Progenitor cell of endocrine pancreas (in vitro differentiated cells): ENCODE measurements around the gene TFB1M. TPM values are rescaled to one million over a fixed set of nuclear protein-coding genes. Genes with fewer than 3 reads are reported as not detected.
"Not testable (repeated sequence)": the region's sequence is repeated elsewhere in the genome, so short reads cannot be mapped to it uniquely, and the experiment has no call there.

ENCODE experiments used
- DNase-seq: peaks from one replicate; pipeline ENCODE4 v3.0.0; 2021; ENCODE audit warnings: low spot score; ENCODE audit not compliant: unreplicated experiment
- H3K27ac Mint-ChIP-seq: 2 replicates; pipeline ENCODE4 v1.8.0; 2021; ENCODE audit warnings: mild to moderate bottlenecking, moderate library complexity, mixed read lengths
- H3K27me3 Mint-ChIP-seq: 2 replicates; pipeline ENCODE4 v1.8.0; 2021; ENCODE audit warnings: mixed read lengths
- H3K36me3 Mint-ChIP-seq: 2 replicates; pipeline ENCODE4 v1.8.0; 2022; ENCODE audit warnings: mixed read lengths; ENCODE audit not compliant: insufficient read depth
- H3K4me1 Mint-ChIP-seq: 2 replicates; pipeline ENCODE4 v1.8.0; 2021; ENCODE audit warnings: low read depth, mixed read lengths
- H3K4me3 Mint-ChIP-seq: 2 replicates; pipeline ENCODE4 v1.8.0; 2021; ENCODE audit warnings: low read depth, mild to moderate bottlenecking, moderate library complexity, mixed read lengths
- H3K9me3 Mint-ChIP-seq: 2 replicates; pipeline ENCODE4 v1.8.0; 2021; ENCODE audit warnings: low read depth, mixed read lengths
- CTCF ChIP-seq: fragments of 200-600 bp; sonication (generic); IDR thresholded peaks from one replicate; pipeline ENCODE4 v1.5.0; 2021; ENCODE audit warnings: antibody characterized with exemption, mild to moderate bottlenecking; ENCODE audit not compliant: unreplicated experiment
- total RNA-seq: library from RNA; stranded (reverse); gene quantifications from 2 replicates; pipeline ENCODE4 v1.2.1, GENCODE V29; 2021

TFB1M gene
- total RNA-seq, 1 donor from 2014 or later, result 33.2 TPM

GRCh38 chr6:155313602-155314091, 637 bp downstream of the TFB1M start:
- TF ChIP-seq CTCF, result no peak
- Mint-ChIP-seq H3K27ac (peak overlapping the region; percentile 99), H3K9me3 (no peaks in the 10 kb centered on the region), H3K4me3 (peak overlapping the region; percentile 96), H3K36me3 (peaks cover 13% of the 10 kb centered on the region), H3K4me1 (peaks cover 13% of the 10 kb centered on the region), H3K27me3 (no peaks in the 10 kb centered on the region)
- no peak for DNase-seq

DNA sequence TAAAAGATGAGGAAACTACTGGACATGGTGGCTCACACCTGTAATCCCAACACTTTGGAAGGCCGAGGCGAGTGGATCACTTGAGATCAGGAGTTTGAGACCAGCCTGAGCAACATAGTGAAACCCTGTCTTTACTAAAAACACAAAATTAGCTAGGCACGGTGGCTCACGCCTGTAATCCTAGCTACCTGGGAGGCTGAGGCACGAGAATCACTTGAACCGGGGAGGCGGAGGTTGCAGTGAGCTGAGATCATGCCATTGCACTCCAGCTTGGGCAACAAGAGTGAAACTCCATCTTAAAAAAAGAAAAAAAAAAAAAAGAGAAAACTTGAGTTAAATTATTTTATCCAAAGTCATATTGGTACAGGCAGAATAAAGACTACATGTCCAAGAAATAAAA, 1.3 kb downstream of the TFB1M start:
- Mint-ChIP-seq H3K36me3 (peaks cover 15% of the 10 kb centered on the region), H3K4me3 (peak overlapping the region; percentile 96), H3K4me1 (peaks cover 13% of the 10 kb centered on the region)
- not testable (repeated sequence) for H3K27me3 Mint-ChIP-seq, DNase-seq, H3K9me3 Mint-ChIP-seq, H3K27ac Mint-ChIP-seq

DNA sequence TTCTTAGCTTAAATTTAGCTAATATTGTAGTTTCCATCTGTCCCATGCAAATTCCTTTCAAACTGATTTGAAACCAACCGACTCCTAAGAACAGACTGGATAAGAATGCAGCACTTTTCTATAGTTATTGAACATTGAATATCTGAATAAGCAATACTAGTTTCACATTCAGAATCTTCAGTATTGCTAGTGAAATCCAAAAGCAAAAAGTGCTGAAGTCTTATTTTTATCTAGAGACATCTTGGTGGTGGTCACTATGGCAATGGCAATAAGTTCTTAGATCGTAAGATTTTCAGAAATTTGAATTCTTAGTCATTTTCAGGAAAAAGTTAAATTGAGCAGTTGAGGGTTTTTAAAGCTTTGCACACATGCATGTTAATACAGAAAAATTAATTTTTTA, 2.7 kb downstream of the TFB1M start:
- TF ChIP-seq CTCF, result no peak
- no peak overlapping the region for H3K4me3 Mint-ChIP-seq
- H3K4me1 Mint-ChIP-seq, result peaks cover 13% of the 10 kb centered on the region
- H3K27ac Mint-ChIP-seq, result no peak overlapping the region
- H3K36me3 Mint-ChIP-seq, result peaks cover 15% of the 10 kb centered on the region
- DNase-seq, result no peak
- H3K9me3 Mint-ChIP-seq, result no peaks in the 10 kb centered on the region
- H3K27me3 Mint-ChIP-seq, result no peaks in the 10 kb centered on the region

DNA sequence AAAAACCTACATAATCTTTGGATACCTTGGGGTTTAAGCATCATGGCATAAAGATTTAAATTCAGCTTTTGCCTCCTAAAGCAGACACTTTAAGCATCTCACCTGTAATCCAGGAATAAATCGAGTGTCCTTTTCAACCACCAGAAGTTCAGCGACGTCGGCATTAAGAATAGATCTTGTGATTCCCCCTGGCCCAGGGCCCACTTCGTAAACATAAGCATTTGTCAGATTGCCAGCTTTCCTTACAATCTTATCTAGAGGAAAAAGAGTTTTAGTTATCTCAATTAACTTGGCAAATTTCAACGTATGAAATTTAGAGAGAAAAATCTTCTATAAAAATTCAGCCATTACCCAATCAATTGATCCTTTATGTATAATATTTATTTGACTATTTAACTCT, 3.2 kb downstream of the TFB1M start:
- no peaks in the 10 kb centered on the region for H3K9me3 Mint-ChIP-seq
- DNase-seq, result no peak
- no peak for TF ChIP-seq CTCF
- H3K4me1 Mint-ChIP-seq, result peaks cover 13% of the 10 kb centered on the region
- no peak overlapping the region for H3K4me3 Mint-ChIP-seq
- peaks cover 16% of the 10 kb centered on the region for H3K36me3 Mint-ChIP-seq
- H3K27ac Mint-ChIP-seq, result no peak overlapping the region
- no peaks in the 10 kb centered on the region for H3K27me3 Mint-ChIP-seq

GRCh38 chr6:155310596-155310995, 3.7 kb downstream of the TFB1M start:
- Mint-ChIP-seq H3K9me3 (no peaks in the 10 kb centered on the region), H3K4me3 (no peak overlapping the region), H3K27ac (no peak overlapping the region), H3K27me3 (no peaks in the 10 kb centered on the region), H3K4me1 (peaks cover 13% of the 10 kb centered on the region), H3K36me3 (peaks cover 16% of the 10 kb centered on the region)
- TF ChIP-seq CTCF, result no peak
- no peak for DNase-seq

DNA sequence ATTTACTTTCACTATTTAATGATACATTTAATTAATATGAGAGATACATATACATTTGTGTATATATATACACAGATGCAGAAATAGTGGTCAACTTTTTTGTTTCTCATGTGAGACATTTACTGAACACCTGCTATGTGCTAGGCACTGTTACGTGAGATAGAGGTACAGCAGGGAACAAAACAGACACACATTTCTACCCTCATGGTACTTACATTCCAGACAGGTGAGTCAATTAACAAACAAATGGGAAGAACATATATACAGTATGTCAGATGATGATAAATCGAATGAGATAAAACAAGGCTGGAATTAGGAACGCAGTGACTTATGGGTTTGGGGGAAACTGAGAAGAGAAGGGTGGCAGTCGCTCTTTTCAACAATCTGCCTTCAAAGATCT, 5.1 kb downstream of the TFB1M start:
- peaks cover 20% of the 10 kb centered on the region for H3K36me3 Mint-ChIP-seq

More for the DNA sequence above, 5.1 kb downstream of the TFB1M start:
- Mint-ChIP-seq H3K27me3 (no peaks in the 10 kb centered on the region), H3K27ac (no peak overlapping the region), H3K9me3 (no peaks in the 10 kb centered on the region), H3K4me1 (peaks cover 11% of the 10 kb centered on the region), H3K4me3 (no peak overlapping the region)
- no peak for TF ChIP-seq CTCF
- DNase-seq, result no peak
